Stimulated activated CD8-positive, alpha-beta memory T cell treated with anti-CD3 and anti-CD28 coated beads, Interleukin-4, amount 100 ng/mL, for 24 hours (primary cell): ENCODE results near the gene RTN1.

ENCODE experiments used
- DNase-seq: peaks from one replicate; pipeline ENCODE4 v3.0.0-alpha.2; 2020; ENCODE audit warnings: low read depth

Gene RTN1

DNA sequence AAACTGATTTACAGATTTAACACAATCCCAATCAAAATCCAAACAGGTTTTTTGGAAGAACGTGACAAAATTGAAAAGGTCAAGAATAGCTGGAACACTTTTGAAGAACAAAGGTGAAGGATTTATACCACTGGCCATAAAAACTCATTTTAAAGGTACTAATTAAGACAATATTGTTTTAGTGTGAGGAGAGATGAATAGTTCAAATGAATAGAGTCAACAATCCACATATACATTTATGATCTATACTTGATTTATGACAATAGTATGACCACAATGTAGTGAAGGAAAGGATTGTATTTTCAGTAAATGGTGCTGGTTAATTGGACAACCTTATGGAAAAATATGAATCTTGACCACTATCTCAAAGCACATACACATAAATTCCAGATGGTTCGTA is 323.3 kb downstream of the RTN1 start:
- DNase-seq: no peak
